A549 (cell line): Measurements from ENCODE around the gene EPB41L2. TPM values are rescaled to one million over a fixed set of nuclear protein-coding genes. Genes with fewer than 3 reads are reported as not detected.

Experiments used
- ATAC-seq, 2 experiments: fragments of 200-7000 bp in 1 of 2; fragments of >200 bp in 1 of 2; cut with Nextera tagmentation in 1 of 2; cut with Tn5 transposase in 1 of 2; 3 replicates each; pipeline versions ENCODE4 v1.8.0 to v1.9.1; 2018 to 2020; ENCODE audit warnings: mild to moderate bottlenecking in 1 of 2, moderate library complexity in 1 of 2
- CTCF ChIA-PET: fragments of 300-600 bp; sonication (Branson Sonifier 250); formaldehyde crosslinking; extraction: SDS; loops from one replicate; lab custom pipeline; 2021; ENCODE audit warnings: antibody characterized with exemption, inconsistent platforms; lab: Yijun Ruan, JAX
- POLR2A ChIA-PET: fragments of 350-600 bp; formaldehyde crosslinking; extraction: SDS; loops from one replicate; lab custom pipeline; 2021; ENCODE audit warnings: antibody characterized with exemption, inconsistent platforms; lab: Yijun Ruan, JAX
- DNase-seq, 2 experiments: peaks; one replicate each; pipeline versions ENCODE4 v3.0.0 to v3.0.0-alpha.2; 2011 to 2016; ENCODE audit warnings: low read depth in 1 of 2, low spot score in 1 of 2
- FAIRE-seq: peaks from 2 replicates; lab custom pipeline; 2011; peaks lifted over from hg19 to GRCh38; lab: Jason Lieb, UNC
- H3K27ac ChIP-seq, 2 experiments: fragments of >200 bp; sonication (Bioruptor Twin); formaldehyde crosslinking; 3 replicates each; pipeline ENCODE4 v1.5.1; 2016 to 2017
- H3K4me1 ChIP-seq: fragments of >200 bp; sonication (Bioruptor Twin); formaldehyde crosslinking; 3 replicates; pipeline ENCODE4 v1.6.1; 2016
- H3K4me2 ChIP-seq: fragments of >200 bp; sonication (Bioruptor Twin); formaldehyde crosslinking; 3 replicates; pipeline ENCODE4 v1.6.1; 2016
- H3K4me3 ChIP-seq: fragments of >200 bp; sonication (Bioruptor Twin); formaldehyde crosslinking; 3 replicates; pipeline ENCODE4 v1.5.1; 2016
- H3K9me3 ChIP-seq: fragments of >200 bp; sonication (Bioruptor Twin); formaldehyde crosslinking; 3 replicates; pipeline ENCODE4 v1.6.1; 2016
- BHLHE40 ChIP-seq: IDR thresholded peaks from 2 replicates; pipeline ENCODE4 v1.6.1; 2012; ENCODE audit warnings: low read depth, low read length, inconsistent platforms
- CBX2 ChIP-seq: fragments of 200-600 bp; sonication (generic); IDR thresholded peaks from 2 replicates; pipeline ENCODE4 v1.6.1; 2016; ENCODE audit warnings: low read depth, mild to moderate bottlenecking, borderline replicate concordance
- CBX8 ChIP-seq: fragments of 200-600 bp; sonication (generic); IDR thresholded peaks from 2 replicates; pipeline ENCODE4 v1.6.1; 2016
- CEBPB ChIP-seq, 2 experiments: fragments of >200 bp in 1 of 2; sonication (Bioruptor Twin) in 1 of 2; formaldehyde crosslinking in 1 of 2; IDR thresholded peaks; 2 replicates each; pipeline ENCODE4 v1.6.1; 2012 to 2016
- ESRRA ChIP-seq: fragments of 150-350 bp; IDR thresholded peaks from 2 replicates; pipeline ENCODE4 v1.6.1; 2014; ENCODE audit warnings: mild to moderate bottlenecking, low read length, borderline replicate concordance
- FOSL2 ChIP-seq, 2 experiments: fragments of 450-650 bp in 1 of 2; fragments of >200 bp in 1 of 2; sonication (Bioruptor Twin) in 1 of 2; formaldehyde crosslinking; IDR thresholded peaks; 2 replicates each; pipeline versions ENCODE4 v1.5.0 to v1.6.1; 2016 to 2020; ENCODE audit warnings: mild to moderate bottlenecking in 1 of 2, moderate library complexity in 1 of 2
- FOXS1 ChIP-seq: fragments of 250-450 bp; sonication (Bioruptor Pico); IDR thresholded peaks from 2 replicates; pipeline ENCODE4 v1.5.0; 2020; ENCODE audit warnings: mild to moderate bottlenecking, moderate library complexity
- GATA3 ChIP-seq: IDR thresholded peaks from 2 replicates; pipeline ENCODE4 v1.6.1; 2012; ENCODE audit warnings: borderline replicate concordance
- HOXA7 ChIP-seq: fragments of 250-450 bp; sonication (Bioruptor Pico); IDR thresholded peaks from 2 replicates; pipeline ENCODE4 v1.5.0; 2020; ENCODE audit warnings: mild to moderate bottlenecking, moderate library complexity
- JUN ChIP-seq, 2 experiments: fragments of >200 bp; sonication (Bioruptor Twin); formaldehyde crosslinking; IDR thresholded peaks; 2 replicates in 1 of 2; 3 replicates in 1 of 2; pipeline ENCODE4 v1.6.1; 2016 to 2017
- JUNB ChIP-seq: fragments of >200 bp; sonication (Bioruptor Twin); formaldehyde crosslinking; IDR thresholded peaks from 2 replicates; pipeline ENCODE4 v1.6.1; 2016
- KDM5A ChIP-seq: fragments of 200-600 bp; sonication (generic); IDR thresholded peaks from 2 replicates; pipeline ENCODE4 v1.6.1; 2016; ENCODE audit warnings: antibody characterized with exemption, mild to moderate bottlenecking
- MAFK ChIP-seq: fragments of 450-650 bp; IDR thresholded peaks from 2 replicates; pipeline ENCODE4 v1.6.1; 2014; ENCODE audit not compliant: partially characterized antibody
- MAZ ChIP-seq: fragments of 150-350 bp; IDR thresholded peaks from 2 replicates; pipeline ENCODE4 v1.6.1; 2014; ENCODE audit warnings: antibody characterized with exemption, low read depth, low read length, borderline replicate concordance
- NPAS2 ChIP-seq: fragments of 250-450 bp; sonication (Bioruptor Pico); IDR thresholded peaks from 2 replicates; pipeline ENCODE4 v1.8.0; 2022; ENCODE audit warnings: mild to moderate bottlenecking, moderate library complexity, borderline replicate concordance
- NR3C1 ChIP-seq: fragments of >200 bp; sonication (Bioruptor Twin); formaldehyde crosslinking; IDR thresholded peaks from 3 replicates; pipeline ENCODE4 v1.6.1; 2017
- POLR2A ChIP-seq: IDR thresholded peaks from 2 replicates; pipeline ENCODE4 v1.6.1; 2012; ENCODE audit warnings: mild to moderate bottlenecking, low read length
- POLR2AphosphoS2 ChIP-seq: conservative IDR thresholded peaks from 2 replicates; pipeline ENCODE4 v1.6.1; 2012; ENCODE audit warnings: low read length, improper control_type of control experiment, inconsistent platforms
- RARB ChIP-seq: fragments of 250-450 bp; sonication (Bioruptor Pico); IDR thresholded peaks from 2 replicates; pipeline ENCODE4 v1.8.0; 2021; ENCODE audit warnings: mild to moderate bottlenecking, moderate library complexity
- RFX5 ChIP-seq: fragments of 450-650 bp; IDR thresholded peaks from 2 replicates; pipeline ENCODE4 v1.7.1; 2014; ENCODE audit warnings: antibody characterized with exemption, mild to moderate bottlenecking, moderate library complexity
- SMC3 ChIP-seq: fragments of >200 bp; sonication (Bioruptor Twin); formaldehyde crosslinking; IDR thresholded peaks from 3 replicates; pipeline ENCODE4 v1.6.1; 2018; ENCODE audit warnings: inconsistent platforms
- TP53 ChIP-seq: fragments of 250-450 bp; sonication (Bioruptor Pico); IDR thresholded peaks from 2 replicates; pipeline ENCODE4 v1.5.0; 2021; ENCODE audit warnings: mild to moderate bottlenecking, moderate library complexity
- ZSCAN20 ChIP-seq: fragments of 250-450 bp; sonication (Bioruptor Pico); IDR thresholded peaks from 2 replicates; pipeline ENCODE4 v1.8.0; 2022; ENCODE audit warnings: mild to moderate bottlenecking, moderate library complexity
- WGBS: methylation state at CpG from one replicate; pipeline ENCODE4 v1.1.6; 2017; ENCODE audit errors: missing lambda C conversion rate; 5-methylcytosine and 5-hydroxymethylcytosine counted together
- polyA plus RNA-seq, 4 experiments: library from polyadenylated mRNA; depleted of rRNA in 3 of 4; stranded (reverse); fragments of >200 nt; fragmentation: RNase III in 1 of 4; extraction: RNeasy Plus Mini Kit Qiagen cat#74134 plus additional on column Dnase treatment in 1 of 4; gene quantifications; 2 replicates in 3 of 4; 3 replicates in 1 of 4; pipeline ENCODE4 v1.2.3, GENCODE V29; 2011 to 2017
- TF ChIP-seq, protein P1 (sequence below): IDR thresholded peaks from 2 replicates; pipeline ENCODE4 v1.6.1; 2012
- TF ChIP-seq, protein P2 (sequence below): fragments of 250-450 bp; sonication (Bioruptor Pico); IDR thresholded peaks from 2 replicates; pipeline ENCODE4 v1.5.0; 2020; ENCODE audit warnings: low read depth, mild to moderate bottlenecking, moderate library complexity
- TF ChIP-seq, protein P3 (sequence below): fragments of 150-350 bp; IDR thresholded peaks from 2 replicates; pipeline ENCODE4 v1.6.1; 2014; ENCODE audit warnings: low read depth, mild to moderate bottlenecking, low read length
- TF ChIP-seq, protein P4 (sequence below): IDR thresholded peaks from 2 replicates; pipeline ENCODE4 v1.6.1; 2012

The EPB41L2 gene
- polyA plus RNA-seq, 2 of the 4 experiments (the other 2 are of a cell fraction): 42.9 to 50.3 TPM

DNA sequence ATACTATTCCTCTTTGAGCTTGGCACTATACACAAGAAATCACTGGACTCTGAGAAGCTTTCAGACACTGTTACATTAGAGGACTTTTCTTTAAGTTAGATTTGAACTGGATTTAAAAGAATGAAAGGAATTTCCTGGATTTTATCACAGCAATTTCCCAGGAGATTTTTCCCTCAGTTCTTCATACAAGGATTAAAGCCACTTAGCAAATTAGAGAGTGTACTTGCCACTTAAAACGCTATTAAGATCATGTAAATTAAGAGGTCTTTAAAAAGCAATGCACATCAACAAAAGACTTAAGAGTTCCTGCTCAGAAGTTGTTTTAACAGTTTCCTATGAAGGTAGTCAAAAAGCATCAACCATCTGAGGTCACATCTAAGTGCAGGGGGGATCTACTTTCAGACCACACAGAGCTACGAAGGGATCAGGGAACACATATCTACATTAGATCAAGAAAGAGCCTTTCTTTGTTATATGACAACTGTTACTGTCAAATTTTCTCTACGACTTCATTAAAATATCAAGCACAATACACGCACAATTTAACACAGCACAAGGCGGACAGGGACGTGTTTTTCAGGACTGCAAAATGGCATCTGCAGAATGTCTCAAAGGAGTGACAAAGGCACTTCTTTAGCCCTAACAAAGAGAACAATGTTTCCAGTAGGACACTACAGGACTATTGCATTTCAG lies 65.8 kb downstream of the EPB41L2 start:
- Histone ChIP-seq H3K4me2 (peak overlapping the region; percentile 23; the same call in 2 of the 3 replicates), H3K9me3 (no peaks in the 10 kb centered on the region), H3K27ac (peak overlapping the region in 1 of 2 experiments; percentile 33; a peak in 2 of 6 replicates), H3K4me3 (no peak overlapping the region), H3K4me1 (peaks cover 27% of the 10 kb centered on the region)
- POLR2A ChIA-PET: no interaction called here
- CTCF ChIA-PET: no interaction called here
- no peak for TF ChIP-seq GATA3
- TF ChIP-seq, protein P1, sequence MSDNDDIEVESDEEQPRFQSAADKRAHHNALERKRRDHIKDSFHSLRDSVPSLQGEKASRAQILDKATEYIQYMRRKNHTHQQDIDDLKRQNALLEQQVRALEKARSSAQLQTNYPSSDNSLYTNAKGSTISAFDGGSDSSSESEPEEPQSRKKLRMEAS: no peak
- no peak for TF ChIP-seq POLR2AphosphoS2
- TF ChIP-seq, protein P2, sequence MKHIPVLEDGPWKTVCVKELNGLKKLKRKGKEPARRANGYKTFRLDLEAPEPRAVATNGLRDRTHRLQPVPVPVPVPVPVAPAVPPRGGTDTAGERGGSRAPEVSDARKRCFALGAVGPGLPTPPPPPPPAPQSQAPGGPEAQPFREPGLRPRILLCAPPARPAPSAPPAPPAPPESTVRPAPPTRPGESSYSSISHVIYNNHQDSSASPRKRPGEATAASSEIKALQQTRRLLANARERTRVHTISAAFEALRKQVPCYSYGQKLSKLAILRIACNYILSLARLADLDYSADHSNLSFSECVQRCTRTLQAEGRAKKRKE (CRISPR knock-in tag): no peak
- TF ChIP-seq POLR2A: no peak
- no peak for TF ChIP-seq NR3C1
- TF ChIP-seq JUN (IDR thresholded peaks at IDR 0.05): no peak
- no peak for DNase-seq
- no peak for FAIRE-seq
- ATAC-seq: no peak
- 80% methylated on average over 6 of the region's 6 CpGs for WGBS

DNA sequence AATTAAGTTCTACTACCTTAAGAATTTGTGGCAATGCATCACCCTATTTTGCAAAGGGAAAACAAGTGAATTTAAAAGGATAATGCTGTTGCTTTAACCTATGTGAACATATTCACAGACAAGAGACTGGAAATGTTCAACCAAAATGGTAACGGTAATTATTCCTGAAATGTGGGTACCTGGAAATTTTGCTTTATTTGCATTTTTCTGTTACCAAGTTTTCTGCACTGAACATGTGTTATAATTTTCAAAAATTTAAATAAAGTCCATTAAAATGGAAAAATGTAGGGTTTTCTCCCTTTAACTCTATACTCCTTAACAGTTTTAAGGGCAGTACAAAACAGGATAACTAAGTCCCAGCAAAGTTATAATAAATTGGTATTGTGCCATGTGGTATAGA lies 66.4 kb downstream of the EPB41L2 start:
- H3K4me2 ChIP-seq: peak overlapping the region; percentile 23; the same call in 2 of the 3 replicates
- ChIA-PET POLR2A (no interaction called here), CTCF (no interaction called here)
- no peak overlapping the region for H3K27ac ChIP-seq
- H3K9me3 ChIP-seq: no peaks in the 10 kb centered on the region
- H3K4me1 ChIP-seq: peaks cover 29% of the 10 kb centered on the region
- ATAC-seq (no peak), DNase-seq (no peak), FAIRE-seq (no peak)
- no peak overlapping the region for H3K4me3 ChIP-seq
- TF ChIP-seq MAFK: peak; percentile 42
- TF ChIP-seq RARB: no peak
- 94% methylated on average over 1 of the region's 1 CpG for WGBS

DNA sequence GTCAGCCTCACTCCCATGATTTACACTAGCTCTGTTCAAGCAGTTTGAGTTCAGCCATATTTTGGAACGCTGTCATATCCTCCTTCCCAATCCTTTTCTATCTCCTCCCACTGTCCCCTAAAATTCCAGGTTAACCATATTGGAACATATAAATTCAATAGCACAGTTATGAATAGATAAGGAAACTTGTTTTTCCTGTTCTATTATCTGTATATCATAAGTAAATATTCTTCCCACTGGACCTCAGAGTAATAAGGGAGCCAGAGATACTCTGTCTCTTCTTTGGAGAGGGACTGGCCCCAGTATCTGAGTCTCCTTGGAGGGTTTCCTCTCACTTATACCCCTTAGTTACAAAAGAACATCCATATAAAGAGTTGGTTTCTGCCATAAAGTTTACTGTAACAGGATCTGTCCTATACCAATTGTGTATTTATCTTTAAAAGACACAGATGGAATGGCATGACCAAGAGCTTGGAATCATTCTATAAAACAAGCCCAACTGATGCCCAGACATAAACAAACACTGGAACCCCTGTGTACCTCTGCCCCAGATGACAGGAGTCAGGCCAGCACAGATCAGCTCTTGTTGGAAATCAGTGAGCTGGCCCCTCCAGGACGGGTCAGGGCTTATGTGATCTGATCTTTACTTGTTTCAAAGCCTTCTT lies 67.1 kb downstream of the EPB41L2 start:
- WGBS: 88% methylated on average over 2 of the region's 2 CpGs

DNA sequence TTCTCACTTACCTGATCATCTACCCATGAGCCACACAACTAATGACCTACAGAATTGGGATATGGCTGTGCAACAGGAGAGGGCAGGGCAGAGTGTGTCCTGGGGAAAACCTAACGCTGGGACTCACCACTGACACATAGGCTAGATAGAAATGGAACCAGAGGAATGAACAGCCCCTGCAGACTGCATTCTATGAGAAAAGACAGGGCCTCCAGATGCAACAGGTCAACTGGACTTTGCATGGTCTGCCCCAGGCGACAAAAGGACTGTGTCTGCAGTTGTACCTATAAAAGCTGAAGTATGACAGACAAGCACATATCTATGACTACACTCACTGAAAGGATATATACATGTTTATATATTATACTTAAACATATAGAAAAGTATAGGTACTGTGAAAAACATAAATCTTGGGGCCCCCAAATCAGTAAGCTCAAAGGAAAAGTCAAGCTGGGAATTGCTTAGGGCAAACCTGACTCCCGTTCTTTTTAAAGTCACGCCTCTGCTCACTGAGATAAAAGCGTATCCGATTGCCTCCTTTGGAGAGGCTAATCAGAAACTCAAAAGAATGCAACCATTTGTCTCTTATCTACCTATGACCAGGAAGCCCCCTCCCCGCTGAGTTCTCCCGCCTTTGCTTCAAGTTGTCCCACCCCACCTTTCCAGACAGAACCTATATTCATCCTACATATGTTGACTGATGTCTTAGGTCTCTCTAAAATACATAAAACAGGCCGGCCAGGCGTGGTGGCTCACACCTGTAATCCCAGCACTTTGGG lies 68.5 kb downstream of the EPB41L2 start:
- DNase-seq (no peak), ATAC-seq (no peak), FAIRE-seq (no peak)
- H3K4me3 ChIP-seq: no peak overlapping the region
- 98% methylated on average over 10 of the region's 10 CpGs for WGBS
- ChIA-PET POLR2A (no interaction called here), CTCF (interaction anchor here (0.6 to 1.2 kb wide), 2 partner anchors 16 to 539 kb away, joined by 3 read pairs; no protein-coding TSS in a partner anchor)
- peaks cover 29% of the 10 kb centered on the region for H3K4me1 ChIP-seq
- no peaks in the 10 kb centered on the region for H3K9me3 ChIP-seq
- no peak overlapping the region for H3K4me2 ChIP-seq
- H3K27ac ChIP-seq: no peak overlapping the region
- no peak for TF ChIP-seq MAZ
- TF ChIP-seq, protein P3, sequence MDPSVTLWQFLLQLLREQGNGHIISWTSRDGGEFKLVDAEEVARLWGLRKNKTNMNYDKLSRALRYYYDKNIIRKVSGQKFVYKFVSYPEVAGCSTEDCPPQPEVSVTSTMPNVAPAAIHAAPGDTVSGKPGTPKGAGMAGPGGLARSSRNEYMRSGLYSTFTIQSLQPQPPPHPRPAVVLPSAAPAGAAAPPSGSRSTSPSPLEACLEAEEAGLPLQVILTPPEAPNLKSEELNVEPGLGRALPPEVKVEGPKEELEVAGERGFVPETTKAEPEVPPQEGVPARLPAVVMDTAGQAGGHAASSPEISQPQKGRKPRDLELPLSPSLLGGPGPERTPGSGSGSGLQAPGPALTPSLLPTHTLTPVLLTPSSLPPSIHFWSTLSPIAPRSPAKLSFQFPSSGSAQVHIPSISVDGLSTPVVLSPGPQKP: no peak
- no peak for TF ChIP-seq KDM5A
- TF ChIP-seq ESRRA: no peak
- TF ChIP-seq POLR2AphosphoS2: no peak
- TF ChIP-seq CBX8: no peak
- TF ChIP-seq TP53 (CRISPR knock-in tag): no peak
- no peak for TF ChIP-seq CBX2
- no peak for TF ChIP-seq SMC3
- TF ChIP-seq FOXS1 (CRISPR knock-in tag): no peak
- TF ChIP-seq, protein P4, sequence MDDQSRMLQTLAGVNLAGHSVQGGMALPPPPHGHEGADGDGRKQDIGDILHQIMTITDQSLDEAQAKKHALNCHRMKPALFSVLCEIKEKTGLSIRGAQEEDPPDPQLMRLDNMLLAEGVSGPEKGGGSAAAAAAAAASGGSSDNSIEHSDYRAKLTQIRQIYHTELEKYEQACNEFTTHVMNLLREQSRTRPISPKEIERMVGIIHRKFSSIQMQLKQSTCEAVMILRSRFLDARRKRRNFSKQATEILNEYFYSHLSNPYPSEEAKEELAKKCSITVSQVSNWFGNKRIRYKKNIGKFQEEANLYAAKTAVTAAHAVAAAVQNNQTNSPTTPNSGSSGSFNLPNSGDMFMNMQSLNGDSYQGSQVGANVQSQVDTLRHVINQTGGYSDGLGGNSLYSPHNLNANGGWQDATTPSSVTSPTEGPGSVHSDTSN: no peak
- TF ChIP-seq BHLHE40: no peak
- no peak for TF ChIP-seq CEBPB (IDR thresholded peaks at IDR 0.05)
- TF ChIP-seq JUNB: no peak

More for the DNA sequence above, 67.1 kb downstream of the EPB41L2 start:
- DNase-seq: no peak
- no peak for ATAC-seq
- H3K4me1 ChIP-seq: peaks cover 29% of the 10 kb centered on the region
- ChIA-PET POLR2A (no interaction called here), CTCF (no interaction called here)
- H3K9me3 ChIP-seq: no peaks in the 10 kb centered on the region
- H3K27ac ChIP-seq: no peak overlapping the region
- no peak for TF ChIP-seq HOXA7
- no peak for TF ChIP-seq FOSL2 (IDR thresholded peaks at IDR 0.05)
- no peak for TF ChIP-seq FOSL2 (CRISPR knock-in tag; IDR thresholded peaks at IDR 0.05)
- TF ChIP-seq MAFK: no peak
- TF ChIP-seq ZSCAN20 (CRISPR knock-in tag): no peak
- no peak for TF ChIP-seq RFX5
- TF ChIP-seq NPAS2 (CRISPR knock-in tag): no peak
- no peak for TF ChIP-seq CBX8
- TF ChIP-seq, protein P3: no peak
- TF ChIP-seq GATA3: no peak
- TF ChIP-seq KDM5A: no peak
- H3K4me2 ChIP-seq: no peak overlapping the region
- FAIRE-seq: no peak
- no peak overlapping the region for H3K4me3 ChIP-seq
